ENCODE measurements around the gene SNX10. TPM values are rescaled to one million over a fixed set of nuclear protein-coding genes. Genes with fewer than 3 reads are reported as not detected.

Gene SNX10
- total RNA-seq, 1 experiment from 2014 or later = 0.29 TPM

DNA sequence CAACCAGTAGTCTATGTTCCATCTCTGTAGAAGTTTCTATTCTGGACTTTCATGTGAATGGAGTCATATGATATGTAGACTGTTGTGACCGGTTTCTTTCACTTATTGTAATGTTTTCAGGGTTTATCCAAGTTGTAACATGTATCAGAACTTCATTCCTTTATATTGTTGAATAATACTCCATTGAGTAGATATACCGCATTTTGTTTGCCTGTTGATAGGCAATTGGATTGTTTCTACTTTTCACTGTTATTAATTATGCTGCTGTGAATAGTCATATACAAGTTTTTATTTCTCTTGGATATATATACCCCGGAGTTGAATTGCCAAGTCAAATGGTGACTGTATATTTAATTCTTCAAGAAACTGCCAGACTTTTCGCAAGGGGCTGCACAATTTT, 40.1 kb downstream of the SNX10 start:
- no peak overlapping the region for H3K27ac ChIP-seq
- no peaks in the 10 kb centered on the region for H3K9me3 ChIP-seq (replicated peaks)
- no peaks in the 10 kb centered on the region for H3K27me3 ChIP-seq (replicated peaks)
- H3K4me3 ChIP-seq = no peak overlapping the region
- DNase-seq (ENCODE audit: low read depth in 1 of 2, low spot score in 2 of 2) = no peak
- H3K4me1 ChIP-seq (replicated peaks) = no peaks in the 10 kb centered on the region
- H3K36me3 ChIP-seq = no peaks in the 10 kb centered on the region

DNA sequence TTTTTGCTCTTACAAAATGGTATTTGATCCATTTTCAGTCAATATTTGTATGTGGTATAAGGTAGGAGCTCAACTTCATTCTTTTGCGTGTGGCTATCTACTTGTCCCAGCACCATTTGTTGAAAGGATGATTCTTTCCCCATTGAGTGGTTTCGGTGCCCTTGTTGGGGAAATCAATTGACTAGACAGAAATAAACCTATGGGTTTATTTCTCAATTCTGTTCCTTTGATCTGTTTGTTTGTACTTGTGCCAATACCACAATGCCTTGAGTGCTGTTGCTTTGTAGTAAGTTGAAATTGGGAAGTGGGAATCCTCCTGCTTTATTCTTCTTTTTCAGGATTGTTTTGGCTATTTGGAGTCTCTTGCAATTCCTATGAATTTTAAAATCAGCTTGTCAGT, 41.0 kb downstream of the SNX10 start:
- DNase-seq (ENCODE audit: low read depth in 1 of 2, low spot score in 2 of 2) = no peak
- H3K27me3 ChIP-seq (replicated peaks) = no peaks in the 10 kb centered on the region
- H3K4me1 ChIP-seq (replicated peaks) = no peaks in the 10 kb centered on the region
- H3K27ac ChIP-seq = no peak overlapping the region
- H3K36me3 ChIP-seq = no peaks in the 10 kb centered on the region
- no peaks in the 10 kb centered on the region for H3K9me3 ChIP-seq (replicated peaks)
- H3K4me3 ChIP-seq = no peak overlapping the region

- Histone ChIP-seq H3K27me3 (replicated peaks) (no peaks in the 10 kb centered on the region), H3K36me3 (no peaks in the 10 kb centered on the region), H3K4me3 (no peak overlapping the region), H3K4me1 (replicated peaks) (no peaks in the 10 kb centered on the region), H3K27ac (no peak overlapping the region), H3K9me3 (replicated peaks) (no peaks in the 10 kb centered on the region)
- DNase-seq (ENCODE audit: low read depth in 1 of 2, low spot score in 2 of 2) = no peak
Observed at GRCh38 chr7:26334166-26334859, 42.7 kb downstream of the SNX10 start.

- Histone ChIP-seq H3K4me3 (no peak overlapping the region), H3K36me3 (no peaks in the 10 kb centered on the region), H3K27ac (no peak overlapping the region), H3K9me3 (replicated peaks) (no peaks in the 10 kb centered on the region), H3K4me1 (replicated peaks) (no peaks in the 10 kb centered on the region), H3K27me3 (replicated peaks) (no peaks in the 10 kb centered on the region)
- no peak for DNase-seq (ENCODE audit: low read depth in 1 of 2, low spot score in 2 of 2)
Observed at GRCh38 chr7:26337232-26337865, 45.7 kb downstream of the SNX10 start.

DNA sequence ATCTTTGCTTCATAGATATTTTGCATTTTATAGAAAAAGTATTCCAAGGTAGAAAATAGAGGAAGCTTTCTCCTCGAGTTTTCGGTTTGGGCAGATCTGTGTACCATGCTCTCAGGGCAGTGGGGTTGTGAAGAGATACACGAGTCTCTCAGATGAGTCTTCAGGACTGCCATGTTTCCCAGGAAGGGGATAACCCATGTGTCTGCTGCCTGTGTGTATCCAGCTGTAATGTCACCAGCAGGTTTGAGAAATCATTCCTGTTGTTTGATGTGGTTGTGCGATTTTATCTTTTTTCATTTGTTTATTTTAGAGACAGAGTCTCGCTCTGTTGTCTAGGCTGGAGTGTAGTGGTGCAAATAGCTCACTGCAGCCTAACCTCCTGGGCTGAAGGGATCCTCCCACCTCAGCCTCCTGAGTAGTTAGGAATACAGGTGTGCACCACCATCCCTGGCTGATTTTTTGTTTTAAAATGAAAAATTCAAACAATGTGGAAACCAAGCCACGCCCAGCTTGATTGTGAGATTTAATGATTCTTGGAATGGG, 48.9 kb downstream of the SNX10 start:
- Histone ChIP-seq H3K4me1 (replicated peaks) (no peaks in the 10 kb centered on the region), H3K4me3 (no peak overlapping the region), H3K9me3 (replicated peaks) (no peaks in the 10 kb centered on the region), H3K27me3 (replicated peaks) (no peaks in the 10 kb centered on the region), H3K27ac (no peak overlapping the region), H3K36me3 (no peaks in the 10 kb centered on the region)
- DNase-seq (ENCODE audit: low read depth in 1 of 2, low spot score in 2 of 2) = no peak

DNA sequence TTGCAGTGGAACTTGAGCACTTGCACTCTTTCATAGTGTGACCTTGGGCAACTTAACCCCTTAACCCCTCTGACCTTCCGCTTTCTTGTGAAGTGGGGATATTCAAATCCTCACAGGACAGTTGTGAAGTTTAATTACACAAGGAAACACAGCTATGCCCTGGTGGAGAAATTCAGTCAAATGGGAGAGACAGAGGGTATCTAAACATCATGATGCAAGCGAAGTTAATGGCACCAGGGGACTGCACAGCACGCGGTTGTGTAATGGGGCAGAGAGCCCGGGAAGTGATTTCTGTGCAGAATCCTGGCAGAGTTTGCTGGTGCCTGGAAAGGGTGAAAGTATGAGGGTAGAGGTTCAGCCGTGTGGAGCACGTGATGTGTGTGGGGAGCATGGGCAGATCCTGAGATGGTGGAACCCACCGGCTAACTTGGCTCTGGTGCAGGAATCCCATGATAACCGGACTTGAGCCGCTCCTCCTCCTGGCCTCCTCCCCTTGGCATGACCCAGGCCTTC, 51.7 kb downstream of the SNX10 start:
- no peak overlapping the region for H3K27ac ChIP-seq
- H3K27me3 ChIP-seq (replicated peaks) = no peaks in the 10 kb centered on the region
- DNase-seq (ENCODE audit: low read depth in 1 of 2, low spot score in 2 of 2) = no peak
- no peak overlapping the region for H3K4me3 ChIP-seq
- no peaks in the 10 kb centered on the region for H3K9me3 ChIP-seq (replicated peaks)
- H3K36me3 ChIP-seq = no peaks in the 10 kb centered on the region
- no peaks in the 10 kb centered on the region for H3K4me1 ChIP-seq (replicated peaks)

GRCh38 chr7:26343837-26344236, 52.2 kb downstream of the SNX10 start:
- DNase-seq (ENCODE audit: low read depth in 1 of 2, low spot score in 2 of 2) = no peak
- H3K27ac ChIP-seq = no peak overlapping the region
- H3K36me3 ChIP-seq = no peaks in the 10 kb centered on the region
- H3K4me1 ChIP-seq (replicated peaks) = no peaks in the 10 kb centered on the region
- H3K9me3 ChIP-seq (replicated peaks) = no peaks in the 10 kb centered on the region
- H3K27me3 ChIP-seq (replicated peaks) = no peaks in the 10 kb centered on the region
- no peak overlapping the region for H3K4me3 ChIP-seq

DNA sequence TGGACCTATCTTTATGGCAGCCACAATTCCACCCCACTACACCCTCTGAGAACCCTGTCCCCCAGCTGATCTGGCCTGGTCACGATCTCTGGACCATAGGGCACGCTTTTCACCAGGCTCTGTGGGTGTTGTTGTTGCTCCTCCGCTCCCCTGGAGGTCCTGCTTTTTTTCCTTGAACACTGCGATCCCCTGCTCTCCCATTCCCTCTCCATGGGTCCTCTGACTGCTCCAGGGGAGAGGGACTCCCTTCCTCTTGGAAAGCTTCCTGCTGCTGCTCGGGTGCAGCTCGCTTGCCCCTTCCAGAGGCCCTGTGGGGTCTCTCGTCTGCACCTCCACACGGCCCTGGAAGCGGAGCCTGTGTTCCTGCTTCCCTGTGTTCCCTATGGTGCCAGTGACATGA, 53.5 kb downstream of the SNX10 start:
- no peak overlapping the region for H3K4me3 ChIP-seq

GRCh38 chr7:26345837-26346236, 54.2 kb downstream of the SNX10 start:
- Histone ChIP-seq H3K36me3 (no peaks in the 10 kb centered on the region), H3K27ac (no peak overlapping the region), H3K27me3 (replicated peaks) (no peaks in the 10 kb centered on the region), H3K4me1 (replicated peaks) (no peaks in the 10 kb centered on the region), H3K4me3 (no peak overlapping the region), H3K9me3 (replicated peaks) (no peaks in the 10 kb centered on the region)
- no peak for DNase-seq (ENCODE audit: low read depth in 1 of 2, low spot score in 2 of 2)

More for the DNA sequence above, 53.5 kb downstream of the SNX10 start:
- Histone ChIP-seq H3K9me3 (replicated peaks) (no peaks in the 10 kb centered on the region), H3K36me3 (no peaks in the 10 kb centered on the region), H3K27ac (no peak overlapping the region), H3K27me3 (replicated peaks) (no peaks in the 10 kb centered on the region), H3K4me1 (replicated peaks) (no peaks in the 10 kb centered on the region)
- DNase-seq (ENCODE audit: low read depth in 1 of 2, low spot score in 2 of 2) = no peak

GRCh38 chr7:26346611-26347203, 55.0 kb downstream of the SNX10 start:
- H3K4me1 ChIP-seq (replicated peaks) = no peaks in the 10 kb centered on the region
- H3K27ac ChIP-seq = no peak overlapping the region
- H3K4me3 ChIP-seq = no peak overlapping the region
- no peak for DNase-seq (ENCODE audit: low read depth in 1 of 2, low spot score in 2 of 2)
- H3K36me3 ChIP-seq = no peaks in the 10 kb centered on the region
- H3K27me3 ChIP-seq (replicated peaks) = no peaks in the 10 kb centered on the region
- H3K9me3 ChIP-seq (replicated peaks) = no peaks in the 10 kb centered on the region

- peaks cover 6% of the 10 kb centered on the region; the same call in 1 of the 2 replicates for H3K27me3 ChIP-seq (replicated peaks)
- no peak for DNase-seq (ENCODE audit: low read depth in 1 of 2, low spot score in 2 of 2)
- no peaks in the 10 kb centered on the region for H3K9me3 ChIP-seq (replicated peaks)
- H3K4me1 ChIP-seq (replicated peaks) = no peaks in the 10 kb centered on the region
- no peak overlapping the region for H3K4me3 ChIP-seq
- H3K27ac ChIP-seq = no peak overlapping the region
- H3K36me3 ChIP-seq = no peaks in the 10 kb centered on the region
Observed at GRCh38 chr7:26348234-26348851, 56.7 kb downstream of the SNX10 start.

- no peaks in the 10 kb centered on the region for H3K36me3 ChIP-seq
- no peak overlapping the region for H3K4me3 ChIP-seq
- peaks cover 6% of the 10 kb centered on the region; the same call in 1 of the 2 replicates for H3K27me3 ChIP-seq (replicated peaks)
- H3K4me1 ChIP-seq (replicated peaks) = no peaks in the 10 kb centered on the region
- no peak overlapping the region for H3K27ac ChIP-seq
- H3K9me3 ChIP-seq (replicated peaks) = no peaks in the 10 kb centered on the region
- no peak for DNase-seq (ENCODE audit: low read depth in 1 of 2, low spot score in 2 of 2)
Observed at GRCh38 chr7:26349005-26349915, 57.6 kb downstream of the SNX10 start.

DNA sequence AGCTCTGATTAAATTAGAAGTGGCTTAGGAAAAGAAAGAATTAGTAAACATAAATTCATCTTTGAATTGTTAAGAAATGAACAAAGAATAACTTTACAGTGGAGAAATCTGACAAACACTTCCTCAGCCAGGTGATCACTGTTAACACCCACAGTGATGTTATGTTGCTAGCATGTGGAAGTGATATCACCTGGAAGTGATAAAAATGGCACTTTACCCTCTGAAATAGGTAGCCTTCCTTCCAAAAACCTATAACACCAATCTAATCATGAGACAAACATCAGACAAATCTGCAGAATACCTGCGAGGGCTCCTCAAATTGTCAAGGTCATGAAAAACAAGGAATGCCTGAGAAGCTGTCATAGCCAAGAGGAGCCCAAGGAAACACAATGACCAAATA, 59.5 kb downstream of the SNX10 start:
- no peak for DNase-seq (ENCODE audit: low read depth in 1 of 2, low spot score in 2 of 2)
- Histone ChIP-seq H3K9me3 (replicated peaks) (no peaks in the 10 kb centered on the region), H3K27ac (no peak overlapping the region), H3K36me3 (no peaks in the 10 kb centered on the region), H3K27me3 (replicated peaks) (peaks cover 10% of the 10 kb centered on the region; the same call in 1 of the 2 replicates), H3K4me3 (no peak overlapping the region), H3K4me1 (replicated peaks) (no peaks in the 10 kb centered on the region)

Data from SJSA1 (cell line).